Brain microvascular endothelial cell (primary cell): ENCODE data around the gene PDE4D.
A peak's percentile ranks its signal among the peaks of the same experiment; 100 is the strongest.

ENCODE experiments used
- DNase-seq: peaks from one replicate; pipeline ENCODE4 v3.0.0-alpha.2; 2020
- H3K27ac ChIP-seq: fragments of 250-450 bp; sonication (Bioruptor Pico); 2 replicates; pipeline ENCODE4 v1.5.1; 2020; ENCODE audit warnings: mild to moderate bottlenecking, moderate library complexity
- H3K27me3 ChIP-seq: fragments of 250-450 bp; sonication (Bioruptor Pico); replicated peaks from 2 replicates; pipeline ENCODE4 v1.5.1; 2020; ENCODE audit warnings: mild to moderate bottlenecking
- H3K36me3 ChIP-seq: fragments of 250-450 bp; sonication (Bioruptor Pico); replicated peaks from 2 replicates; pipeline ENCODE4 v1.5.1; 2020; ENCODE audit warnings: mild to moderate bottlenecking
- H3K4me3 ChIP-seq: 2 replicates; pipeline ENCODE4 v1.5.1; 2011; ENCODE audit warnings: low read depth, mild to moderate bottlenecking, control low read depth, low read length, moderate library complexity
- CTCF ChIP-seq: IDR thresholded peaks from 2 replicates; pipeline ENCODE4 v1.5.1; 2011; ENCODE audit warnings: low read depth, mild to moderate bottlenecking, moderate library complexity, low read length, control low read depth, inconsistent platforms; ENCODE audit errors: missing control alignments
- in situ Hi-C: cut with HindIII; loops from 2 replicates; pipeline ENCODE4 v1.10.0; 2017; ENCODE audit warnings: low sequenced_read_pairs, low pct_ligation_motif_present

PDE4D gene

GRCh38 chr5:59893429-59894227 is at the start of gene PDE4D:
Gene PDE4D (minus strand): TSS chr5:59893726.
- peak within 1 kb of the TSS; percentile 52 for H3K4me3 ChIP-seq
- peak; percentile 19 for TF ChIP-seq CTCF
- DNase-seq: peak; percentile 49
- no peak within 1 kb of the TSS for H3K27ac ChIP-seq
- H3K36me3 ChIP-seq: no peaks in the 10 kb centered on the region
- in situ Hi-C loops: no loop called here
- peaks cover 5% of the 10 kb centered on the region for H3K27me3 ChIP-seq

GRCh38 chr5:59937633-59938032 is 44.1 kb upstream of the PDE4D start:
- DNase-seq: no peak
- Histone ChIP-seq H3K27me3 (no peaks in the 10 kb centered on the region), H3K36me3 (no peaks in the 10 kb centered on the region), H3K4me3 (no peak overlapping the region), H3K27ac (no peak overlapping the region)
- in situ Hi-C loops: no loop called here
- TF ChIP-seq CTCF: no peak

- no peak overlapping the region for H3K4me3 ChIP-seq
- H3K36me3 ChIP-seq: no peaks in the 10 kb centered on the region
- in situ Hi-C loops: no loop called here
- H3K27me3 ChIP-seq: no peaks in the 10 kb centered on the region
- DNase-seq: peak; percentile 20
- no peak overlapping the region for H3K27ac ChIP-seq
- peak; percentile 38 for TF ChIP-seq CTCF
Observed at GRCh38 chr5:59923465-59923864, 29.9 kb upstream of the PDE4D start.

- Histone ChIP-seq H3K27me3 (no peaks in the 10 kb centered on the region), H3K4me3 (no peak overlapping the region), H3K36me3 (no peaks in the 10 kb centered on the region), H3K27ac (no peak overlapping the region)
- in situ Hi-C loops: no loop called here
- DNase-seq: no peak
- no peak for TF ChIP-seq CTCF
Observed at GRCh38 chr5:59922220-59922619, 28.7 kb upstream of the PDE4D start.

- no peaks in the 10 kb centered on the region for H3K36me3 ChIP-seq
- no peak overlapping the region for H3K27ac ChIP-seq
- no peak for TF ChIP-seq CTCF
- no peaks in the 10 kb centered on the region for H3K27me3 ChIP-seq
- DNase-seq: no peak
- H3K4me3 ChIP-seq: no peak overlapping the region
- in situ Hi-C loops: no loop called here
Observed at GRCh38 chr5:59921816-59922215, 28.3 kb upstream of the PDE4D start.

GRCh38 chr5:59919484-59919883 is 26.0 kb upstream of the PDE4D start:
- TF ChIP-seq CTCF: no peak
- DNase-seq: no peak
- in situ Hi-C loops: no loop called here
- Histone ChIP-seq H3K4me3 (no peak overlapping the region), H3K27ac (no peak overlapping the region), H3K36me3 (no peaks in the 10 kb centered on the region), H3K27me3 (no peaks in the 10 kb centered on the region)
